Gastroesophageal sphincter (tissue), 4 donors: Measurements from ENCODE around the gene BACH2. TPM values are rescaled to one million over a fixed set of nuclear protein-coding genes. Genes with fewer than 3 reads are reported as not detected.

Source experiments
- ATAC-seq: fragments of 150-250 bp; one replicate; pipeline ENCODE4 v1.9.1; 2016; ENCODE audit warnings: mild to moderate bottlenecking, moderate library complexity
- H3K27ac ChIP-seq, 4 donors: fragments of 200-600 bp; sonication (generic) in 3 of 4; 1 replicate in 3 of 4; 2 replicates in 1 of 4; pipeline ENCODE4 v1.5.1; 2016 to 2019
- H3K27me3 ChIP-seq: fragments of 200-600 bp; sonication (generic); one replicate; pipeline ENCODE4 v1.5.1; 2019
- H3K36me3 ChIP-seq, 2 donors: fragments of 200-600 bp; sonication (generic); one replicate each; pipeline ENCODE4 v1.5.1; 2019; ENCODE audit warnings: control low read depth in 1 of 2
- H3K4me1 ChIP-seq, 3 donors: fragments of 200-600 bp; sonication (generic); 1 replicate in 2 of 3; 2 replicates in 1 of 3; pipeline ENCODE4 v1.5.1; 2016 to 2019; ENCODE audit warnings: control low read depth in 2 of 3
- H3K4me3 ChIP-seq, 2 donors: fragments of 200-600 bp; sonication (generic); one replicate each; pipeline ENCODE4 v1.5.1; 2019; ENCODE audit warnings: mild to moderate bottlenecking in 1 of 2, moderate library complexity in 1 of 2
- H3K9me3 ChIP-seq, 3 donors: fragments of 200-600 bp; sonication (generic); one replicate each; pipeline ENCODE4 v1.5.1; 2017 to 2019; ENCODE audit warnings: control low read depth in 2 of 3
- CTCF ChIP-seq, 4 experiments: fragments of 200-600 bp in 2 of 4; fragments of 450-650 bp in 2 of 4; sonication (generic) in 1 of 4; IDR thresholded peaks; one replicate each; pipeline ENCODE4 v1.5.1; 2017 to 2019; ENCODE audit warnings: antibody characterized with exemption in 4 of 4, mild to moderate bottlenecking in 2 of 4, moderate library complexity in 2 of 4
- EP300 ChIP-seq: sonication (generic); formaldehyde crosslinking; IDR thresholded peaks from one replicate; pipeline ENCODE4 v1.6.1; 2017; ENCODE audit warnings: antibody characterized with exemption, mild to moderate bottlenecking
- POLR2A ChIP-seq, 2 donors: fragments of 450-650 bp; IDR thresholded peaks; one replicate each; pipeline ENCODE4 v1.6.1; 2017; ENCODE audit warnings: antibody characterized with exemption in 2 of 2, mild to moderate bottlenecking in 2 of 2, moderate library complexity in 1 of 2
- POLR2AphosphoS5 ChIP-seq: sonication (generic); formaldehyde crosslinking; IDR thresholded peaks from one replicate; pipeline ENCODE4 v1.6.1; 2017; ENCODE audit warnings: antibody characterized with exemption
- WGBS, 2 donors: methylation state at CpG; one replicate each; pipeline ENCODE4 v1.1.5; 2018; ENCODE audit warnings: low coverage in 1 of 2; 5-methylcytosine and 5-hydroxymethylcytosine counted together
- total RNA-seq, 4 donors: library from RNA; depleted of rRNA; stranded (reverse); fragments of >200 nt; gene quantifications; one replicate each; pipeline ENCODE4 v1.1.0, GENCODE V29; 2016

BACH2 gene
- total RNA-seq, 4 donors from 2014 or later, result 3.5 to 10.4 (median 3.9) TPM

- WGBS, 2 donors, result 91 to 93% methylated on average over 5 to 9 of the region's 9 CpGs
- peaks cover 0 to 6% (median 0%) of the 10 kb centered on the region in 3 donors for H3K4me1 ChIP-seq
- no peak for ATAC-seq
- no peaks in the 10 kb centered on the region for H3K36me3 ChIP-seq
- TF ChIP-seq POLR2A (IDR thresholded peaks at IDR 0.05), result no peak
- no peak for TF ChIP-seq CTCF (IDR thresholded peaks at IDR 0.05)
- TF ChIP-seq EP300, result no peak
- no peak for TF ChIP-seq POLR2AphosphoS5
- H3K9me3 ChIP-seq, result no peaks in the 10 kb centered on the region
- H3K27me3 ChIP-seq, result no peaks in the 10 kb centered on the region
- no peak overlapping the region for H3K4me3 ChIP-seq
- no peak overlapping the region for H3K27ac ChIP-seq
These were observed 215.7 kb downstream of the BACH2 start for GRCh38 chr6:90080876-90081481.

- Histone ChIP-seq H3K36me3 (no peaks in the 10 kb centered on the region), H3K9me3 (no peaks in the 10 kb centered on the region), H3K27ac (no peak overlapping the region), H3K4me3 (no peak overlapping the region), H3K4me1 (peaks cover 0 to 6% (median 0%) of the 10 kb centered on the region in 3 donors), H3K27me3 (no peaks in the 10 kb centered on the region)
- 88% methylated on average over 11 of the region's 11 CpGs for WGBS, 2 donors
- no peak for ATAC-seq
- TF ChIP-seq EP300 (no peak), CTCF (IDR thresholded peaks at IDR 0.05) (no peak), POLR2AphosphoS5 (no peak), POLR2A (IDR thresholded peaks at IDR 0.05) (no peak)
These were observed 216.8 kb downstream of the BACH2 start for GRCh38 chr6:90079560-90080490.

GRCh38 chr6:90078513-90079289 is 217.9 kb downstream of the BACH2 start:
- no peak for ATAC-seq
- Histone ChIP-seq H3K9me3 (no peaks in the 10 kb centered on the region), H3K4me3 (no peak overlapping the region), H3K4me1 (peaks cover 0 to 6% (median 0%) of the 10 kb centered on the region in 3 donors), H3K36me3 (no peaks in the 10 kb centered on the region), H3K27me3 (no peaks in the 10 kb centered on the region), H3K27ac (no peak overlapping the region)
- no peak for TF ChIP-seq POLR2A (IDR thresholded peaks at IDR 0.05)
- WGBS, 2 donors, result 89 to 91% methylated on average over 8 to 9 of the region's 10 CpGs

- WGBS, 2 donors, result 91 to 92% methylated on average over 10 to 17 of the region's 17 CpGs
- Histone ChIP-seq H3K27ac (no peak overlapping the region), H3K4me3 (no peak overlapping the region), H3K36me3 (no peaks in the 10 kb centered on the region), H3K27me3 (no peaks in the 10 kb centered on the region), H3K4me1 (no peaks in the 10 kb centered on the region), H3K9me3 (no peaks in the 10 kb centered on the region)
- no peak for ATAC-seq
- no peak for TF ChIP-seq CTCF (IDR thresholded peaks at IDR 0.05)
These were observed 219.9 kb downstream of the BACH2 start for GRCh38 chr6:90076511-90077415.
